COLO829 (cell line): ENCODE measurements around the gene MSANTD1.

Source experiments
- DNase-seq: peaks from one replicate; pipeline ENCODE4 v3.0.0; 2012; ENCODE audit warnings: low spot score

MSANTD1 gene

DNA sequence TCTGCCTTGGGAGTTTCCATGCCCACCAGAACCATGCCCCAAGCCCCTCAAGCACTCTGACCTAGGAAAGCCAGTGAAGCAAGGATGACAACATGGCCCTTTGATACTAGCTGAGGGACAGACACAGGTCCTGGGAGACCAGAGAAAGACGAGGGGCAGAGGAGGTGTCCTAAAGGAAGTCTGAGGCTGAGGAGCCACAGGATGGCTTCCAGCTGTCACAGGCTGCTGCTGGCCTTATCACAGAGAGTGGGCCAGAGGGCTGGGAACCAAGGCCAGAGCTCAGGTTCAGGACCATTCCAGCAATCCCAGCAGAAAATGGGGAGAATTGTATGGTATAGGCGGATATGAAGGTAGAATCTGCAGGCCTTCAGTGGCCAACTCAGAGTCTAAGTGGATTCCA, 31.7 kb upstream of the MSANTD1 start:
- no peak for DNase-seq

DNA sequence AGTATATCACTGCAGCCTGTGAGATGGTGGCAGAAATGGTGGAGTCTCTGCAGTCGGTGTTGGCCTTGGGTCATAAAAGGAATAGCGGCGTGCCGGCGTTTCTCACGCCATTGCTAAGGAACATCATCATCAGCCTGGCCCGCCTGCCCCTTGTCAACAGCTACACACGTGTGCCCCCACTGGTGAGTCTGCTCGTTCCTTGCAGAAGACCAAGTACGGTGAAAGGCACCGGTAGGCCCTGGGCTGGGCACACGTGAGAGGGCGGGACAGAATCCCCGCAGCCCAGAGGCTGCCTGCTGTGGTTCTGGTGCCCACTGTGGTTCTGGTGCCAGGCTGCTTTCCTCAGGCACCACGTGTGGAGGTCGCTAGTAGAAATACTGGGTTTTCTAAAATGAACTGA, 31.2 kb upstream of the MSANTD1 start:
- DNase-seq, result no peak

DNA sequence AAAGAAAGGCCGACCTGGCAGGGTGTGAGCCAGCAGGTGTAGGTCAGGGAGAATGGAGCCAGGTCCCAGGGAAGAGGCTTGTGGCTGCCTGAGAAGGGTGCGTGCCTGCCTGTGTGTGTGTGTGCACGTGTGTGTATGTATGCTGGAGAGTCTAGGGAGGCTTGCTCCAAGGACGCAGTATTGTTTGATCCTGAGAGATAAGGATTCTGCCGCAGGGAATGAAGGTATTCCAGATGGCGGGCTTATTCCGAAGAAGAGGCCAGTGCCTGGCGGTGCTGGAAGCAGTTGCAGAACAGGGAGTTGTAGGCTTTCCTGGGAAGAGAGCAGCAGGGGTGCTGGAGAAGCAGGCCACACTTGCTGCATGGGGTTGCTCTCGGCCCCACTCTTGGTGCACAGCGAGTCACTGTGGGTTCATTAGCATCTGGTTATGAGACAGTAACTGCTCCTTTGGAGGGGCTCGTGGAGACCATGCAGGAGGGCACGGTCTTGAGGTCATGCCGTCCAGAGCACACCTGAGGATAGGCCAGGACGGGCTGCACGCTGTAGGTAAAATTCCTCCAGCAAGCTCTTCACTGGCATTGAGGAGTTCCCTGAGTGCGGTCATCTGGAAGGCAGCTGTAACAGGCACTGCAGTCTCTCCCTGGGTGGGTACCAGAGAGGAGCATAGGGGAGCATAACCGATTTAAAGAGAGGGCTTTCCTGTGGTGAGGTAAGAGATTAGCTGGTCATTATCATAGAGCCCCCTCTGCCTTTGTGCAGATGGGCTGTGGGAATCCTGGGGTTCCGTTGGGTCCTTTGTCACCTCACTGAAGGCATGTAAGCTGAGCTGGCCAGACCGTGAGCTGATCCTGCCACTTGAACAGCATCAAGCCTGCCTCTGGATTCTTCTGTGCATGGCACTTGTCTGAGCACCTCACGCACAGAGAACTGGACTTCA, 29.9 kb upstream of the MSANTD1 start:
- no peak for DNase-seq

GRCh38 chr4:3219761-3220475, 29.0 kb upstream of the MSANTD1 start:
- DNase-seq, result no peak

GRCh38 chr4:3220476-3221183, 28.3 kb upstream of the MSANTD1 start:
- no peak for DNase-seq

GRCh38 chr4:3221184-3221494, 27.8 kb upstream of the MSANTD1 start:
- DNase-seq, result no peak

GRCh38 chr4:3221996-3222395, 27.0 kb upstream of the MSANTD1 start:
- no peak for DNase-seq

GRCh38 chr4:3223346-3223745, 25.6 kb upstream of the MSANTD1 start:
- DNase-seq, result no peak

DNA sequence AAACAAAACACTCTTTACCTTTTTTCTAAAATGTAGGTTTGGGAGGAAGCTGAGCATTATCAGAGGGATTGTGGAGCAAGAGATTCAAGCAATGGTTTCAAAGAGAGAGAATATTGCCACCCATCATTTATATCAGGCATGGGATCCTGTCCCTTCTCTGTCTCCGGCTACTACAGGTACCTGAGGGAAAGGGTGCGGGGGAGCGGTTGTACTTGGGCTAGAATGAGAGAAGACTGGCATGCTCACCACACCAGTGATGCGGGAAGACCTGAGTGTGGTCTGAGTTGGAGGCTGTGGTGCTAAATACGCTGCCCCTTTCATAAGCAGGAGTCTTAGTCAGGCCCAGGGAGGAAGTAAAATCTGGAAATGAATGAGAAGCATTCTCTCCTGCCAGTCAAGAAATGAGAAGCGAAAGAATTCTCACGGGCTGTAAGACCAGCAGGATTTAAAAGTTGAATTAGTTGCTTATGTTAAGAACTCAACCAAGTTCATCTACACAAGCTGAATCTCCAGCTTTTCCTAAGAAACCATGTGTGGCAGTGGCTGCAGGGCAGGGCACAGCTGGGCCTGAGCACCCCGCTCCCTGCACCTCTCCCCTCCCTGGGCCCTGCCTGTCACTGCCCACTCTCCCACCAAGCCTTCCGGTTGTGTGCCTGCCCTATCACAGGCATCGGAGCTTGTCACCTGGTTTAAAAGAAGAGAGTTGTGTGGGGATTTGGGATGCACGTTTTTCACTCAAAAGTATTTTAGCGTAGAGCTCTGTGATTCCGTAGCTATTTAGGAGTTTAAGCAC, 24.8 kb upstream of the MSANTD1 start:
- DNase-seq, result no peak

- no peak for DNase-seq
Observed at GRCh38 chr4:3225071-3225850, 23.7 kb upstream of the MSANTD1 start.

DNA sequence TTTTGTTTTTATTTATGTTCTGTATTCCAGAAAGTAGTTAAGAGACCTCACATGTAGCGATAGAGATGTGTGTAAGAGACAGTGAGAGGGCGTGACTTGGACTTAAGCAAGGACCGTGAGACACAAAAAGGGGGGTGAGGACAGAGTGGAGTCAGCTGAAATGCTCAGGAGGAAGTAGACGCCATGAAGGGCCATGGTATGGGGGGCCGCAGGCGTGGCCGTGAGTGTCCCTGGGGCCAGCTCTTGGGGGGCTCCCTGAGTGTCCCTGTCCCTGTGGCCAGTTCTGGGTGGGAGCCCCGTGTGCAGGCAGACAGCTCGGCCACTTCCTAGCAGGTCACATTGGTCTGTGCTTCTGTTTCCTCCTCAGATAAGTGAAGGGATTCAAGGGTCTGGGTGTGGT, 23.0 kb upstream of the MSANTD1 start:
- DNase-seq, result no peak

DNA sequence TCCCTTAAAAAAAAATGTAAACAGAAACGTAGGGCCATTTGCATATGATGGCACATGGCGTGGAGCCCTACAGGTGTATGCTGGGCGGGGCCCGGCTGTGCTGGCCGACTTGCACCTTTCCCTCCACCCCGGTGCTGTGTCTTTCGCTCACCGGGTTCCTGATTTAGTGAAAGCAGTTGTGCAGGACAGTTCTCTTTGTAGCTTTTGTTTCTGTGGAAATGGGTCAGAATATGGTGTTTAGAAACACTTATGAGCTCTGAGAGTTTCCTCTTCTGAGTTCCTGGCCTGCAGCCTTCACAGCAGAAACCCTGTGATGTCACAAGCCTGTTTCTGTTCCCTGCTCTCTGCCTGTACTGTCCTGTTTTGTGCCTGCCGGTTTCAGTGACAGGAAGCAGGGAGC, 22.5 kb upstream of the MSANTD1 start:
- no peak for DNase-seq

DNA sequence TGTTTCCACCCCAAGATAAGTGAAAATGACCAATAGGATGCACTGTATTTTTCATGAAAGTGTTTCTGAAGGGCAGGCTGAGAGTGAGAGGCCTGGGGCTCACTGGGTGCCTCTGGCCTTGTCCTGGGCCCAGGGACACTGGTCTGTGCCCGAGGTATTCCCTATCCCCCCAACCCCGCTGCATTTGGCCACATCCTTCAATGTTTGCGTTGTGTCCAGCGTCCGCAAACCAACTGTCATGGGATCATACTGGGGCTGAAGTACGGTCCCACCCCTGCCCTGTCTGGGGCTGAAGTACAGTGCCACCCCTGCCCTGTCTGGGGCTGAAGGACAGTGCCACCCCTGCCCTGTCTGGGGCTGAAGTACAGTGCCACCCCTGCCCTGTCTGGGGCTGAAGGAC, 22.0 kb upstream of the MSANTD1 start:
- DNase-seq, result no peak

DNA sequence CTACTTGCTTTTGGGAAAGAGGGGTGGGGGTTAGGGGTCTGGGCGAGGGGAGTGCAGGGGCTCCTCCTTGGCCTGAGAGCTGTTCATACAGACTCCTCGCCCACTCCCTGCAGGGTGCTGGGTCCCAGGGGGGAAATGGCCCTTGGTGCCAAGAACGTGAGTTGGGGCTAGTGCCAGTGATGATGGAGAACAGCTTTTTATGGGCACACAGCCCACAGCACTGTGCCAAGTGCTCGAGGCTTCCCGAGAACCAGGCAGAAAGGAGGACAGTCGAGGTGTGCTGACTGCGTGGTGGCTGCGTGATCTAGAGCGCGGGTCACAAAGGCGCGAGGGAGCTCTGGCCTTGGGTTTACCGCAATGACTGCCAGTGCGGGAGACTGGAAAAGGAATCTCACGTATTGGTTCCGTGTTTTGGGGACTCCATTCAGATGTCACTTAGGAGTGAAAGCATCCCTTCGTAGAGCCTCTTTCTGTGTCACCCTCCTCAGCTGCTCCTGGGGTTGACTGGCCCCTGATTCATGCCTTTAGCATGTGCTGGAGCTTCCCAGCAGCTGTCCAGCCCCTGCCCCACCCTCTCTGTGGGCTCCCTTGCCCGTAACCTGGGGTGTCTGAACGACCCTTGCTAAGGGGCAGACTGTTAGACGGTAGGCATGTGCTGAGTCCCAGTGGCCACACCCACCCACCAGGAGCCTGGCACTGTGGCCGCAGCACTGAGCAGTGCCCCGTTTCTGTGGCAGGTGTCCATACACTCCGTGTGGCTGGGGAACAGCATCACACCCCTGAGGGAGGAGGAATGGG, 20.9 kb upstream of the MSANTD1 start:
- DNase-seq, result no peak

GRCh38 chr4:3228881-3229280, 20.1 kb upstream of the MSANTD1 start:
- no peak for DNase-seq

- DNase-seq, result no peak
Observed at GRCh38 chr4:3229328-3229727, 19.6 kb upstream of the MSANTD1 start.

DNA sequence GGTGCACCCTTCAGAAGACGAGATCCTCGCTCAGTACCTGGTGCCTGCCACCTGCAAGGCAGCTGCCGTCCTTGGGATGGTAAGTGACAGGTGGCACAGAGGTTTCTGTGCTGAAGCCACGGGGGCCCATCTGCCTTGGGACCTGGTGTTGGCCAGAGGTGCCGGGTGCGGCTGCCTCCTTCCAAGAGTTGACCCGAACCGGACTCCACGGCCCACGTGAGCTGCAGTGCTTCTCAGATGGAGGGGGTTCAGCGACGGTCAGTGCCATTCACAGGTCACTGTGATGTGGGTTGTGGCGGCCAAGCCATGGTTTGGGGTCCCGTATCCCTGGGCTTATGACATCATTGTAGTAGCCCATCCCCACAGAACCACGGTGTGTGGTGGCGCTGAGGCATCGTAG, 19.0 kb upstream of the MSANTD1 start:
- DNase-seq, result no peak

DNA sequence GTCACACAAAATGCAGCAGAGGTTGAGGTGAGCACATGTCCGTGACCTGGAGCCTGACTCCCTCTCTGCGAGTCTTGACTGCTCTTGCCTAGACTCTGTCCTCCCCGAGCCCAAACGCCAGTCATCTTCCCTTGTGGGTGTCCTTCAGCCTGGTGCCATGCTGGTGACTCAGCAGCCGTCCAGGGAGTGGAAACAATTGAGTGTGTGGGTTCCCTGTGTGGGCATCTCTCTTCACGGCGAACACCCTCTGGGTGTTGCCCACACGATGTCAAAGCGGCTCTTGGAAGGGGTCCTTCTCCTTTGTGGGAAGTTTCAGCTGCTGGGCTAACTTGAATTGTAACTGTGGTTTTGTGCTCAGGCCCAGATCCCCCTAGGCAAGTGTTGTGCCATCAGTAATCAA, 17.5 kb upstream of the MSANTD1 start:
- DNase-seq, result no peak

GRCh38 chr4:3232001-3232400, 17.0 kb upstream of the MSANTD1 start:
- DNase-seq, result no peak

GRCh38 chr4:3232871-3233271, 16.1 kb upstream of the MSANTD1 start:
- DNase-seq, result no peak
